ENCODE results near the gene ETV6. TPM values are rescaled to one million over a fixed set of nuclear protein-coding genes. Genes with fewer than 3 reads are reported as not detected.

Gene ETV6
- total RNA-seq, 1 experiment from 2014 or later: 17.2 TPM

- H3K36me3 ChIP-seq (ENCODE audit: control insufficient read depth, insufficient read depth, low read length): no peaks in the 10 kb centered on the region
- DNase-seq (ENCODE audit: low read depth, low spot score): no peak
- H3K4me3 ChIP-seq (ENCODE audit: low read depth in 2 of 2, low read length in 2 of 2): no peak overlapping the region
- H3K27ac ChIP-seq (ENCODE audit: low read length): no peak overlapping the region
- in situ Hi-C loops (cut with HindIII; ENCODE audit: low pct_unique_long_range_greater_than_20kb, low sequenced_read_pairs): no loop called here
- ChIA-PET POLR2A (no interaction called here), CTCF (no interaction called here)
- no peak for ATAC-seq
- no TSS peak for BruUV-seq (replicated peaks)
- no peak for TF ChIP-seq CTCF (IDR thresholded peaks at IDR 0.05)
- TF ChIP-seq POLR2AphosphoS5 (IDR thresholded peaks at IDR 0.05; ENCODE audit: low read depth, low read length): no peak
- no peaks in the 10 kb centered on the region for H3K27me3 ChIP-seq (ENCODE audit: control insufficient read depth, insufficient read depth, low read length)
- no peaks in the 10 kb centered on the region for H3K9me3 ChIP-seq (ENCODE audit: control insufficient read depth, insufficient read depth, low read depth, low read length)
- no peaks in the 10 kb centered on the region for H3K4me1 ChIP-seq (ENCODE audit: control insufficient read depth, insufficient read depth, low read length)
- intact Hi-C loops (cut with micrococcal nuclease; ENCODE audit: unreplicated experiment): no loop called here
Measured at GRCh38 chr12:11777451-11777850, 128.0 kb downstream of the ETV6 start.

GRCh38 chr12:11777962-11778361 is 128.5 kb downstream of the ETV6 start:
- ChIA-PET POLR2A (no interaction called here), CTCF (no interaction called here)
- intact Hi-C loops (cut with micrococcal nuclease; ENCODE audit: unreplicated experiment): no loop called here

More at GRCh38 chr12:11777962-11778361, 128.5 kb downstream of the ETV6 start:
- in situ Hi-C loops (cut with HindIII; ENCODE audit: low pct_unique_long_range_greater_than_20kb, low sequenced_read_pairs): no loop called here
- ATAC-seq (no peak), DNase-seq (ENCODE audit: low read depth, low spot score) (no peak)
- H3K36me3 ChIP-seq (ENCODE audit: control insufficient read depth, insufficient read depth, low read length): no peaks in the 10 kb centered on the region
- H3K9me3 ChIP-seq (ENCODE audit: control insufficient read depth, insufficient read depth, low read depth, low read length): no peaks in the 10 kb centered on the region
- no peak overlapping the region for H3K4me3 ChIP-seq (ENCODE audit: low read depth in 2 of 2, low read length in 2 of 2)
- TF ChIP-seq REST (IDR thresholded peaks at IDR 0.05; ENCODE audit: insufficient read depth in 1 of 2, low read depth in 2 of 2, low read length in 1 of 2) (no peak), CTCF (IDR thresholded peaks at IDR 0.05) (no peak), SIN3A (IDR thresholded peaks at IDR 0.05; ENCODE audit: borderline replicate concordance, insufficient read depth, low read depth, low read length) (no peak), POLR2AphosphoS5 (IDR thresholded peaks at IDR 0.05; ENCODE audit: low read depth, low read length) (no peak), TCF7L2 (IDR thresholded peaks at IDR 0.05; ENCODE audit: low read depth, low read length) (no peak)
- no TSS peak for BruUV-seq (replicated peaks)
- no peaks in the 10 kb centered on the region for H3K4me1 ChIP-seq (ENCODE audit: control insufficient read depth, insufficient read depth, low read length)
- H3K27me3 ChIP-seq (ENCODE audit: control insufficient read depth, insufficient read depth, low read length): no peaks in the 10 kb centered on the region
- H3K27ac ChIP-seq (ENCODE audit: low read length): no peak overlapping the region

Measured in Panc1 (cell line).